ENCODE data around the gene IL1F10.

- TF ChIP-seq, protein P1, sequence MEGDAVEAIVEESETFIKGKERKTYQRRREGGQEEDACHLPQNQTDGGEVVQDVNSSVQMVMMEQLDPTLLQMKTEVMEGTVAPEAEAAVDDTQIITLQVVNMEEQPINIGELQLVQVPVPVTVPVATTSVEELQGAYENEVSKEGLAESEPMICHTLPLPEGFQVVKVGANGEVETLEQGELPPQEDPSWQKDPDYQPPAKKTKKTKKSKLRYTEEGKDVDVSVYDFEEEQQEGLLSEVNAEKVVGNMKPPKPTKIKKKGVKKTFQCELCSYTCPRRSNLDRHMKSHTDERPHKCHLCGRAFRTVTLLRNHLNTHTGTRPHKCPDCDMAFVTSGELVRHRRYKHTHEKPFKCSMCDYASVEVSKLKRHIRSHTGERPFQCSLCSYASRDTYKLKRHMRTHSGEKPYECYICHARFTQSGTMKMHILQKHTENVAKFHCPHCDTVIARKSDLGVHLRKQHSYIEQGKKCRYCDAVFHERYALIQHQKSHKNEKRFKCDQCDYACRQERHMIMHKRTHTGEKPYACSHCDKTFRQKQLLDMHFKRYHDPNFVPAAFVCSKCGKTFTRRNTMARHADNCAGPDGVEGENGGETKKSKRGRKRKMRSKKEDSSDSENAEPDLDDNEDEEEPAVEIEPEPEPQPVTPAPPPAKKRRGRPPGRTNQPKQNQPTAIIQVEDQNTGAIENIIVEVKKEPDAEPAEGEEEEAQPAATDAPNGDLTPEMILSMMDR (IDR thresholded peaks at IDR 0.05) = no peak
- no peak for TF ChIP-seq EP300 (IDR thresholded peaks at IDR 0.05)
These were observed 5.6 kb downstream of the IL1F10 start for GRCh38 chr2:113073325-113073834.

All from suprapubic skin (tissue), 3 donors.